HCT116 (cell line): ENCODE measurements around the gene HIF1A. TPM values are rescaled to one million over a fixed set of nuclear protein-coding genes. Genes with fewer than 3 reads are reported as not detected.

Experiments
- ATAC-seq: fragments of 200-7000 bp; cut with Tn5 transposase; 2 replicates; pipeline ENCODE4 v1.9.1; 2020; ENCODE audit warnings: mild to moderate bottlenecking, moderate library complexity
- BruUV-seq: library from RNA; stranded (reverse); fragments of 400-500 nt; replicated peaks from 2 replicates; lab custom pipeline; 2021; lab: Mats Ljungman, UMichigan
- CTCF ChIA-PET: fragments of 300-600 bp; sonication (Branson Sonifier 250); formaldehyde crosslinking; loops from one replicate; lab custom pipeline; 2021; ENCODE audit warnings: antibody characterized with exemption; lab: Charles Lee
- POLR2A ChIA-PET: fragments of 300-600, 350-600 bp; sonication (Branson Sonifier 250); formaldehyde crosslinking; loops from one replicate; lab custom pipeline; 2021; ENCODE audit warnings: antibody characterized with exemption; lab: Charles Lee
- RAD21 ChIA-PET, 2 experiments: fragments of 300-600 bp; sonication (Branson Sonifier 250); formaldehyde crosslinking; loops; one replicate each; lab custom pipeline; 2023; ENCODE audit warnings: low total read pairs in 2 of 2; ENCODE audit not compliant: uncharacterized antibody in 2 of 2, unreplicated experiment in 2 of 2, low non-redundant PET in 1 of 2; lab: Charles Lee
- DNase-seq: peaks from one replicate; pipeline ENCODE4 v3.0.0-alpha.2; 2010; ENCODE audit warnings: low read depth, low spot score
- H2AFZ ChIP-seq: fragments of 200-600 bp; shearing (Covaris generic), sonication (generic); 2 replicates; pipeline ENCODE4 v1.6.1; 2017; ENCODE audit warnings: low read depth, mixed run types, mixed read lengths, antibody characterized with exemption, low read length; ENCODE audit not compliant: poor library complexity, severe bottlenecking
- H3K27ac ChIP-seq: 2 replicates; pipeline ENCODE4 v1.5.1; 2012; ENCODE audit warnings: low read depth, low read length
- H3K27me3 ChIP-seq: fragments of 200-600 bp; sonication (generic); 2 replicates; pipeline ENCODE4 v1.6.1; 2016; ENCODE audit warnings: mixed run types, low read length, mixed read lengths; ENCODE audit not compliant: insufficient read depth
- H3K36me3 ChIP-seq, 2 experiments: fragments of 200-500 bp in 1 of 2; fragments of 200-600 bp in 1 of 2; sonication (Bioruptor generic) in 1 of 2; sonication (generic) in 1 of 2; 2 replicates each; pipeline versions ENCODE4 v1.5.1 to v1.6.1; 2014 to 2016; ENCODE audit warnings: low read length in 2 of 2, inconsistent platforms in 1 of 2, mixed read lengths in 1 of 2, mixed run types in 1 of 2; ENCODE audit not compliant: insufficient read depth in 2 of 2, control insufficient read depth in 1 of 2
- H3K4me1 ChIP-seq, 2 experiments: fragments of 200-600 bp in 1 of 2; sonication (generic) in 1 of 2; 2 replicates each; pipeline versions ENCODE4 v1.5.1 to v1.6.1; 2012 to 2017; ENCODE audit warnings: low read length in 2 of 2, inconsistent platforms in 1 of 2, mild to moderate bottlenecking in 1 of 2, mixed read lengths in 1 of 2, mixed run types in 1 of 2, moderate library complexity in 1 of 2; ENCODE audit not compliant: insufficient read depth in 2 of 2, control insufficient read depth in 1 of 2
- H3K4me2 ChIP-seq: fragments of 200-600 bp; sonication (generic); 2 replicates; pipeline ENCODE4 v1.6.1; 2017; ENCODE audit warnings: mixed run types, low read length, mixed read lengths
- H3K4me3 ChIP-seq, 2 experiments: fragments of 200-600 bp in 1 of 2; sonication (generic) in 1 of 2; replicated peaks in 1 of 2; 2 replicates each; pipeline ENCODE4 v1.5.1; 2011 to 2016; ENCODE audit warnings: low read length in 2 of 2, control low read depth in 1 of 2, low read depth in 1 of 2, mild to moderate bottlenecking in 1 of 2, mixed read lengths in 1 of 2, mixed run types in 1 of 2
- H3K79me2 ChIP-seq: fragments of 200-600 bp; sonication (generic); 2 replicates; pipeline ENCODE4 v1.6.1; 2017; ENCODE audit warnings: mild to moderate bottlenecking, mixed run types, low read length, moderate library complexity, mixed read lengths; ENCODE audit not compliant: insufficient read depth
- H3K9ac ChIP-seq: fragments of 200-600 bp; sonication (generic); 2 replicates; pipeline ENCODE4 v1.6.1; 2016; ENCODE audit warnings: low read length, mixed read lengths
- H3K9me2 ChIP-seq: fragments of 200-600 bp; sonication (generic), shearing (Covaris generic); 2 replicates; pipeline ENCODE4 v1.6.1; 2017; ENCODE audit warnings: mixed run types, mild to moderate bottlenecking, moderate library complexity; ENCODE audit not compliant: insufficient read depth
- H3K9me3 ChIP-seq, 2 experiments: fragments of 200-500 bp in 1 of 2; fragments of 200-600 bp in 1 of 2; sonication (Bioruptor generic) in 1 of 2; sonication (generic) in 1 of 2; 2 replicates each; pipeline ENCODE4 v1.6.1; 2014 to 2017; ENCODE audit warnings: low read length in 2 of 2, mixed read lengths in 2 of 2, inconsistent platforms in 1 of 2, low read depth in 1 of 2, mild to moderate bottlenecking in 1 of 2, mixed run types in 1 of 2, moderate library complexity in 1 of 2; ENCODE audit not compliant: control insufficient read depth in 1 of 2, insufficient read depth in 1 of 2
- H4K20me1 ChIP-seq: fragments of 200-600 bp; sonication (generic), shearing (Covaris generic); 2 replicates; pipeline ENCODE4 v1.6.1; 2017; ENCODE audit warnings: mixed run types, mild to moderate bottlenecking, moderate library complexity; ENCODE audit not compliant: insufficient read depth
- CBX3 ChIP-seq: IDR thresholded peaks from 2 replicates; pipeline ENCODE4 v1.6.1; 2012; ENCODE audit warnings: low read depth
- CEBPB ChIP-seq: IDR thresholded peaks from 2 replicates; pipeline ENCODE4 v1.6.1; 2012; ENCODE audit warnings: low read depth
- EGR1 ChIP-seq: IDR thresholded peaks from 2 replicates; pipeline ENCODE4 v1.6.1; 2012; ENCODE audit warnings: low read depth
- ELF1 ChIP-seq: IDR thresholded peaks from 2 replicates; pipeline ENCODE4 v1.6.1; 2012; ENCODE audit warnings: low read depth, borderline replicate concordance
- EZH2 ChIP-seq: fragments of 200-600 bp; sonication (generic); IDR thresholded peaks from 2 replicates; pipeline ENCODE4 v1.6.1; 2017; ENCODE audit warnings: antibody characterized with exemption, mixed run types
- EZH2phosphoT487 ChIP-seq: fragments of 200-600 bp; IDR thresholded peaks from 2 replicates; pipeline ENCODE4 v1.6.1; 2018; ENCODE audit warnings: antibody characterized with exemption, borderline replicate concordance
- JUND ChIP-seq: IDR thresholded peaks from 2 replicates; pipeline ENCODE4 v1.6.1; 2012
- POLR2A ChIP-seq: IDR thresholded peaks from 2 replicates; pipeline ENCODE4 v1.7.0; 2011; ENCODE audit warnings: borderline replicate concordance; ENCODE audit not compliant: insufficient read depth, insufficient read length; ENCODE audit errors: extremely low read depth
- POLR2AphosphoS5 ChIP-seq: IDR thresholded peaks from 2 replicates; pipeline ENCODE4 v1.6.1; 2011; ENCODE audit warnings: mild to moderate bottlenecking, low read depth, low read length, moderate library complexity
- RAD21 ChIP-seq: IDR thresholded peaks from 2 replicates; pipeline ENCODE4 v1.6.1; 2012; ENCODE audit warnings: low read depth, mild to moderate bottlenecking
- REST ChIP-seq: IDR thresholded peaks from 2 replicates; pipeline ENCODE4 v1.6.1; 2012; ENCODE audit warnings: low read depth
- SIN3A ChIP-seq: IDR thresholded peaks from 2 replicates; pipeline ENCODE4 v1.6.1; 2012; ENCODE audit warnings: low read depth
- SP1 ChIP-seq: IDR thresholded peaks from 2 replicates; pipeline ENCODE4 v1.6.1; 2012; ENCODE audit warnings: low read depth
- SRF ChIP-seq: IDR thresholded peaks from 2 replicates; pipeline ENCODE4 v1.6.1; 2012; ENCODE audit warnings: low read depth
- TCF7L2 ChIP-seq: IDR thresholded peaks from 2 replicates; pipeline ENCODE4 v1.7.0; 2011; ENCODE audit warnings: borderline replicate concordance, inconsistent platforms; ENCODE audit not compliant: insufficient read depth, insufficient read length; ENCODE audit errors: extremely low read depth
- YY1 ChIP-seq: IDR thresholded peaks from 2 replicates; pipeline ENCODE4 v1.6.1; 2011; ENCODE audit warnings: low read length, low read depth, moderate library complexity, mild to moderate bottlenecking; ENCODE audit not compliant: insufficient replicate concordance; ENCODE audit errors: extremely low read depth
- ZNF274 ChIP-seq: fragments of 200-500 bp; sonication (Bioruptor generic); IDR thresholded peaks from 2 replicates; pipeline ENCODE4 v1.6.1; 2014; ENCODE audit warnings: mild to moderate bottlenecking, low read depth, low read length, inconsistent platforms
- intact Hi-C: fragments of 100-400 bp; cut with micrococcal nuclease; formaldehyde crosslinking; loops from 2 replicates; pipeline ENCODE4 v1.10.0; 2022
- total RNA-seq: library from RNA; stranded (reverse); gene quantifications from one replicate; pipeline ENCODE4 v1.2.1, GENCODE V29; 2021; ENCODE audit not compliant: unreplicated experiment

Gene HIF1A
- total RNA-seq, 1 experiment from 2014 or later, result 113 TPM

- ChIA-PET RAD21 (no interaction called here), CTCF (no interaction called here), POLR2A (no interaction called here)
- Histone ChIP-seq H3K4me3 (no peak overlapping the region), H3K27me3 (no peaks in the 10 kb centered on the region), H3K4me2 (peak overlapping the region; percentile 20; the same call in 1 of the 2 replicates), H3K27ac (no peak overlapping the region), H3K79me2 (no peaks in the 10 kb centered on the region), H3K9me3 (no peaks in the 10 kb centered on the region), H3K9ac (no peak overlapping the region), H3K9me2 (no peaks in the 10 kb centered on the region), H4K20me1 (no peaks in the 10 kb centered on the region), H2AFZ (no peak overlapping the region), H3K4me1 (peaks cover 0 to 8% of the 10 kb centered on the region in 2 experiments; a peak in 1 of 4 replicates), H3K36me3 (no peaks in the 10 kb centered on the region)
- no TSS peak for BruUV-seq
- intact Hi-C loops, result no loop called here
- ATAC-seq, result peak; percentile 80
- no peak for DNase-seq
- TF ChIP-seq JUND (no peak), SP1 (0 out of 2 replicates have a peak, but pooled peaks have one; percentile 7)
Measured at GRCh38 chr14:61668282-61668681, 27.0 kb upstream of the HIF1A start.

- POLR2A ChIA-PET, result no interaction called here
- Histone ChIP-seq H3K27me3 (no peaks in the 10 kb centered on the region), H3K9me3 (no peaks in the 10 kb centered on the region), H3K4me2 (no peak overlapping the region), H2AFZ (no peak overlapping the region), H3K4me1 (peaks cover 0 to 8% of the 10 kb centered on the region in 2 experiments; a peak in 1 of 4 replicates), H3K27ac (no peak overlapping the region), H3K9ac (no peak overlapping the region), H4K20me1 (no peaks in the 10 kb centered on the region), H3K36me3 (no peaks in the 10 kb centered on the region), H3K9me2 (no peaks in the 10 kb centered on the region), H3K79me2 (no peaks in the 10 kb centered on the region), H3K4me3 (no peak overlapping the region)
- RAD21 ChIA-PET, result no interaction called here
- DNase-seq, result no peak
- BruUV-seq, result no TSS peak
- CTCF ChIA-PET, result no interaction called here
- ATAC-seq, result no peak
- intact Hi-C loops, result no loop called here
- TF ChIP-seq RAD21 (no peak), SRF (no peak), ELF1 (no peak), REST (no peak), SP1 (no peak), EZH2phosphoT487 (no peak), JUND (no peak), CBX3 (no peak), SIN3A (no peak), YY1 (no peak), POLR2AphosphoS5 (no peak), ZNF274 (no peak), EGR1 (no peak), CEBPB (no peak), TCF7L2 (no peak), EZH2 (no peak), POLR2A (no peak)
Measured at GRCh38 chr14:61670576-61670975, 24.7 kb upstream of the HIF1A start.
